HepG2 (cell line): ENCODE measurements around the gene PATZ1. TPM values are rescaled to one million over a fixed set of nuclear protein-coding genes. Genes with fewer than 3 reads are reported as not detected.

ENCODE experiments used
- CENPT ChIP-seq: sonication (generic); formaldehyde crosslinking; IDR thresholded peaks from 2 replicates; pipeline ENCODE4 v1.8.0; 2022; ENCODE audit warnings: low read depth, mild to moderate bottlenecking, moderate library complexity, missing genetic modification reagents
- HNF4A ChIP-seq: sonication (generic); formaldehyde crosslinking; IDR thresholded peaks from 2 replicates; pipeline ENCODE4 v1.4.0; 2020; ENCODE audit warnings: missing genetic modification reagents
- KDM6A ChIP-seq: IDR thresholded peaks from 2 replicates; pipeline ENCODE4 v1.6.1; 2016; ENCODE audit warnings: low read depth
- KIAA2018 ChIP-seq: sonication (generic); formaldehyde crosslinking; IDR thresholded peaks from 2 replicates; pipeline ENCODE4 v1.5.0; 2020; ENCODE audit warnings: mild to moderate bottlenecking, missing genetic modification reagents, borderline replicate concordance
- KLF9 ChIP-seq: IDR thresholded peaks from 2 replicates; pipeline ENCODE4 v1.6.1; 2016; ENCODE audit warnings: low read depth
- MXD1 ChIP-seq: sonication (generic); formaldehyde crosslinking; IDR thresholded peaks from 2 replicates; pipeline ENCODE4 v1.4.0; 2020; ENCODE audit warnings: mild to moderate bottlenecking, missing genetic modification reagents
- PRDM15 ChIP-seq: sonication (generic); formaldehyde crosslinking; IDR thresholded peaks from 2 replicates; pipeline ENCODE4 v1.4.0; 2020; ENCODE audit warnings: missing genetic modification reagents
- RFXAP ChIP-seq: sonication (generic); formaldehyde crosslinking; IDR thresholded peaks from 2 replicates; pipeline ENCODE4 v1.4.0; 2020; ENCODE audit warnings: missing genetic modification reagents, borderline replicate concordance
- ZNF496 ChIP-seq: sonication (generic); formaldehyde crosslinking; IDR thresholded peaks from 2 replicates; pipeline ENCODE4 v1.8.1; 2023; ENCODE audit warnings: mild to moderate bottlenecking, moderate library complexity, missing genetic modification reagents; ENCODE audit not compliant: insufficient replicate concordance
- ZNF598 ChIP-seq: sonication (generic); formaldehyde crosslinking; IDR thresholded peaks from 2 replicates; pipeline ENCODE4 v1.5.1; 2020; ENCODE audit warnings: mild to moderate bottlenecking, missing genetic modification reagents, borderline replicate concordance
- ZNF773 ChIP-seq: sonication (generic); formaldehyde crosslinking; IDR thresholded peaks from 2 replicates; pipeline ENCODE4 v1.4.0; 2020; ENCODE audit warnings: missing genetic modification reagents, borderline replicate concordance
- ZSCAN20 ChIP-seq: sonication (generic); formaldehyde crosslinking; IDR thresholded peaks from 2 replicates; pipeline ENCODE4 v1.4.0; 2020; ENCODE audit warnings: missing genetic modification reagents, mild to moderate bottlenecking, borderline replicate concordance
- ZSCAN9 ChIP-seq: IDR thresholded peaks from 2 replicates; pipeline ENCODE4 v1.6.1; 2016; ENCODE audit warnings: borderline replicate concordance
- polyA plus RNA-seq, 8 experiments: library from polyadenylated mRNA; depleted of rRNA in 3 of 8; stranded (reverse) in 7 of 8; unstranded in 1 of 8; fragments of >200 nt; fragmentation: Illumina TruSeq in 4 of 8; extraction: Trizol in 4 of 8; gene quantifications; 2 replicates each; pipeline versions ENCODE4 v1.2.1 to v1.2.3, GENCODE V29; 2011 to 2016; ENCODE audit warnings: low read depth in 4 of 8, missing spikeins in 1 of 8, mixed read lengths in 1 of 8; ENCODE audit not compliant: insufficient read depth in 1 of 8
- total RNA-seq, 5 experiments: library from RNA; depleted of rRNA; stranded (reverse); fragments of >200 nt; fragmentation: Illumina TruSeq; extraction: Trizol; gene quantifications; 2 replicates each; pipeline ENCODE4 v1.2.3, GENCODE V29; 2016; ENCODE audit warnings: low read depth in 1 of 5

Gene PATZ1
- total and polyA plus RNA-seq, 2 of the 13 experiments (the other 11 are each of a cell fraction or from before 2014, with no cell fraction given), result 24.9 to 30.5 TPM

GRCh38 chr22:31290494-31291471 lies 55.4 kb downstream of the PATZ1 start (continued):
- TF ChIP-seq KIAA2018 (CRISPR knock-in tag), result no peak
- peak; percentile 50; the same call in 1 of the 2 replicates for TF ChIP-seq ZSCAN9 (CRISPR knock-in tag)
- TF ChIP-seq ZNF598, result no peak
- TF ChIP-seq ZNF496 (CRISPR knock-in tag), result no peak
- peak; percentile 98 for TF ChIP-seq MXD1
- TF ChIP-seq RFXAP, result peak; percentile 100
- no peak for TF ChIP-seq KLF9 (CRISPR knock-in tag)
- 0 out of 2 replicates have a peak, but pooled peaks have one; percentile 11 for TF ChIP-seq HNF4A
- TF ChIP-seq ZNF773 (CRISPR knock-in tag), result peak; percentile 95
- no peak for TF ChIP-seq KDM6A
- peak; percentile 95 for TF ChIP-seq ZSCAN20 (CRISPR knock-in tag)
- no peak for TF ChIP-seq CENPT (CRISPR knock-in tag)
- peak; percentile 71; the same call in 1 of the 2 replicates for TF ChIP-seq PRDM15 (CRISPR knock-in tag)
